Colonic mucosa (tissue), 4 donors: ENCODE results near the gene CXADR. TPM values are rescaled to one million over a fixed set of nuclear protein-coding genes. Genes with fewer than 3 reads are reported as not detected.

ENCODE experiments used
- DNase-seq: peaks from one replicate; pipeline ENCODE4 v3.0.0-alpha.2; 2020
- H3K27ac ChIP-seq: fragments of 200-600 bp; one replicate; pipeline ENCODE4 v1.8.0; 2021
- H3K27me3 ChIP-seq: fragments of 200-600 bp; one replicate; pipeline ENCODE4 v1.8.0; 2021
- H3K36me3 ChIP-seq: fragments of 200-600 bp; one replicate; pipeline ENCODE4 v1.8.0; 2021
- H3K4me1 ChIP-seq: fragments of 200-600 bp; one replicate; pipeline ENCODE4 v1.8.0; 2021; ENCODE audit warnings: mild to moderate bottlenecking
- H3K4me3 ChIP-seq: fragments of 200-600 bp; one replicate; pipeline ENCODE4 v1.8.0; 2021
- H3K9ac ChIP-seq, 2 donors: one replicate each; pipeline ENCODE4 v1.7.0; 2013; ENCODE audit warnings: control low read depth in 2 of 2, low read depth in 2 of 2, low read length in 2 of 2
- H3K9me3 ChIP-seq: fragments of 200-600 bp; one replicate; pipeline ENCODE4 v1.8.0; 2021
- CTCF ChIP-seq: fragments of 200-600 bp; IDR thresholded peaks from one replicate; pipeline ENCODE4 v1.8.0; 2022; ENCODE audit warnings: antibody characterized with exemption, mild to moderate bottlenecking
- intact Hi-C: fragments of 100-400 bp; cut with DNase I; formaldehyde crosslinking; loops from one replicate; pipeline ENCODE4 v1.14.1; 2022
- total RNA-seq, 2 donors: library from RNA; stranded (reverse); fragmentation: NEBNext Ultra II Directional in 1 of 2; extraction: Animal tissue kit (Norgen Biotek cat#: 25700) in 1 of 2; gene quantifications; one replicate each; pipeline ENCODE4 v1.2.1, GENCODE V29; 2021
- donor health status: healthy.
- donor health status: DM: no; HTN: no; CAD: no.
- donor health status: DM: no; HTN: no; CAD: no.

CXADR gene
- total RNA-seq, 2 donors from 2014 or later = 41.4 to 93.9 TPM

- H3K27me3 ChIP-seq = no peaks in the 10 kb centered on the region
- no peak overlapping the region for H3K27ac ChIP-seq
- H3K9me3 ChIP-seq = no peaks in the 10 kb centered on the region
- H3K4me3 ChIP-seq = no peak overlapping the region
- no peaks in the 10 kb centered on the region for H3K4me1 ChIP-seq
- intact Hi-C loops = no loop called here
- H3K36me3 ChIP-seq = no peaks in the 10 kb centered on the region
- no peak overlapping the region for H3K9ac ChIP-seq
- no peak for TF ChIP-seq CTCF
- DNase-seq = no peak
These were observed 35.4 kb downstream of the CXADR start for GRCh38 chr21:17548262-17548661.

GRCh38 chr21:17550671-17551308 is 37.9 kb downstream of the CXADR start:
- no peak for DNase-seq
- Histone ChIP-seq H3K4me3 (no peak overlapping the region), H3K27me3 (no peaks in the 10 kb centered on the region), H3K27ac (no peak overlapping the region), H3K9me3 (no peaks in the 10 kb centered on the region), H3K9ac (no peak overlapping the region), H3K4me1 (no peaks in the 10 kb centered on the region), H3K36me3 (no peaks in the 10 kb centered on the region)
- intact Hi-C loops = loop anchor here (10.0 kb wide), 1 partner anchor 166 kb away; no protein-coding TSS in a partner anchor
- no peak for TF ChIP-seq CTCF

GRCh38 chr21:17552410-17552809 is 39.6 kb downstream of the CXADR start:
- Histone ChIP-seq H3K36me3 (no peaks in the 10 kb centered on the region), H3K9ac (no peak overlapping the region), H3K9me3 (no peaks in the 10 kb centered on the region), H3K27ac (no peak overlapping the region), H3K4me3 (no peak overlapping the region), H3K27me3 (no peaks in the 10 kb centered on the region), H3K4me1 (no peaks in the 10 kb centered on the region)
- intact Hi-C loops = loop anchor here (10.0 kb wide), 1 partner anchor 168 kb away; no protein-coding TSS in a partner anchor
- DNase-seq = no peak
- no peak for TF ChIP-seq CTCF

- Histone ChIP-seq H3K9me3 (no peaks in the 10 kb centered on the region), H3K27me3 (no peaks in the 10 kb centered on the region), H3K27ac (no peak overlapping the region), H3K4me1 (no peaks in the 10 kb centered on the region), H3K9ac (no peak overlapping the region), H3K4me3 (no peak overlapping the region), H3K36me3 (no peaks in the 10 kb centered on the region)
- no peak for TF ChIP-seq CTCF
- intact Hi-C loops = loop anchor here (10.0 kb wide), 1 partner anchor 169 kb away; no protein-coding TSS in a partner anchor
- DNase-seq = no peak
These were observed 41.3 kb downstream of the CXADR start for GRCh38 chr21:17554120-17554519.

GRCh38 chr21:17554679-17555465 is 42.0 kb downstream of the CXADR start:
- intact Hi-C loops = loop anchor here (10.0 kb wide), 1 partner anchor 170 kb away; no protein-coding TSS in a partner anchor
- no peaks in the 10 kb centered on the region for H3K27me3 ChIP-seq
- H3K36me3 ChIP-seq = no peaks in the 10 kb centered on the region
- H3K9me3 ChIP-seq = no peaks in the 10 kb centered on the region
- H3K9ac ChIP-seq = no peak overlapping the region
- H3K4me1 ChIP-seq = no peaks in the 10 kb centered on the region
- DNase-seq = no peak
- peak; percentile 28 for TF ChIP-seq CTCF
- H3K4me3 ChIP-seq = no peak overlapping the region
- no peak overlapping the region for H3K27ac ChIP-seq
